ENCODE data around the gene HIP1R. TPM values are rescaled to one million over a fixed set of nuclear protein-coding genes. Genes with fewer than 3 reads are reported as not detected.
"Not testable (repeated sequence)": the region's sequence is repeated elsewhere in the genome, so short reads cannot be mapped to it uniquely, and the experiment has no call there.

Gene HIP1R
- total RNA-seq, 1 experiment from 2014 or later, result 234 TPM

- no TSS peak for BruUV-seq (replicated peaks)
- TF ChIP-seq, protein P1, sequence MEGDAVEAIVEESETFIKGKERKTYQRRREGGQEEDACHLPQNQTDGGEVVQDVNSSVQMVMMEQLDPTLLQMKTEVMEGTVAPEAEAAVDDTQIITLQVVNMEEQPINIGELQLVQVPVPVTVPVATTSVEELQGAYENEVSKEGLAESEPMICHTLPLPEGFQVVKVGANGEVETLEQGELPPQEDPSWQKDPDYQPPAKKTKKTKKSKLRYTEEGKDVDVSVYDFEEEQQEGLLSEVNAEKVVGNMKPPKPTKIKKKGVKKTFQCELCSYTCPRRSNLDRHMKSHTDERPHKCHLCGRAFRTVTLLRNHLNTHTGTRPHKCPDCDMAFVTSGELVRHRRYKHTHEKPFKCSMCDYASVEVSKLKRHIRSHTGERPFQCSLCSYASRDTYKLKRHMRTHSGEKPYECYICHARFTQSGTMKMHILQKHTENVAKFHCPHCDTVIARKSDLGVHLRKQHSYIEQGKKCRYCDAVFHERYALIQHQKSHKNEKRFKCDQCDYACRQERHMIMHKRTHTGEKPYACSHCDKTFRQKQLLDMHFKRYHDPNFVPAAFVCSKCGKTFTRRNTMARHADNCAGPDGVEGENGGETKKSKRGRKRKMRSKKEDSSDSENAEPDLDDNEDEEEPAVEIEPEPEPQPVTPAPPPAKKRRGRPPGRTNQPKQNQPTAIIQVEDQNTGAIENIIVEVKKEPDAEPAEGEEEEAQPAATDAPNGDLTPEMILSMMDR (IDR thresholded peaks at IDR 0.05; ENCODE audit: unreplicated experiment), result no peak
- H3K9me3 Mint-ChIP-seq (ENCODE audit: low read depth, unreplicated experiment), result peaks cover 2% of the 10 kb centered on the region
- H3K27me3 Mint-ChIP-seq (ENCODE audit: unreplicated experiment), result no peaks in the 10 kb centered on the region
- intact Hi-C loops (cut with micrococcal nuclease; ENCODE audit: unreplicated experiment), result no loop called here
- CTCF ChIA-PET, result no interaction called here
- DNase-seq, result no peak
- H3K36me3 Mint-ChIP-seq (ENCODE audit: insufficient read depth, unreplicated experiment), result no peaks in the 10 kb centered on the region
- H3K4me3 Mint-ChIP-seq (ENCODE audit: low read depth, unreplicated experiment), result no peak overlapping the region
- H3K4me1 Mint-ChIP-seq (ENCODE audit: low read depth, unreplicated experiment), result peaks cover 5% of the 10 kb centered on the region
- no peak overlapping the region for H3K27ac Mint-ChIP-seq (ENCODE audit: unreplicated experiment)
Observed at GRCh38 chr12:122803937-122804336, 31.3 kb upstream of the HIP1R start.

DNA sequence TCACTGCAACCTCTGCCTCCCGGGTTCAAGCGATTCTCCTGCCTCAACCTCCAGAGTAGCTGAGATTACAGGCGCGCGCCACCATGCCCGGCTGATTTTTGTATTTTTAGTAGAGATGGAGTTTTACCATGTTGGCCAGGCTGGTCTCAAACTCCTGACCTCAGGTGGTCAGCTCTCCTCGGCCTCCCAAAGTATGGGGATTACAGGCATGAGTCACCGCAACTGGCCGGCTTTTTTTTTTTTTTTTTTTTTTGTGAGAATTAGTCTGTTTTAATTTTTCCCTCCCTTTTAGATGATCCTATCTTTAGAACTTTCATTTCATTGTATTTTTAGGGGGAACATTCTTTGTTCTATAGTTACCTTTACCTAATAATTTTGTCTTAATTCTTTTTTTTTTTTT is 30.3 kb upstream of the HIP1R start:
- CTCF ChIA-PET, result interaction anchor here (0.5 to 0.7 kb wide), 5 partner anchors 18 to 1991 kb away, joined by 3 to 6 read pairs (median 5); no protein-coding TSS in a partner anchor
- H3K36me3 Mint-ChIP-seq (ENCODE audit: insufficient read depth, unreplicated experiment); H3K4me1 Mint-ChIP-seq (ENCODE audit: low read depth, unreplicated experiment); BruUV-seq (replicated peaks); DNase-seq; H3K4me3 Mint-ChIP-seq (ENCODE audit: low read depth, unreplicated experiment); H3K27me3 Mint-ChIP-seq (ENCODE audit: unreplicated experiment); H3K9me3 Mint-ChIP-seq (ENCODE audit: low read depth, unreplicated experiment); intact Hi-C loops (cut with micrococcal nuclease; ENCODE audit: unreplicated experiment); H3K27ac Mint-ChIP-seq (ENCODE audit: unreplicated experiment): not testable (repeated sequence)

DNA sequence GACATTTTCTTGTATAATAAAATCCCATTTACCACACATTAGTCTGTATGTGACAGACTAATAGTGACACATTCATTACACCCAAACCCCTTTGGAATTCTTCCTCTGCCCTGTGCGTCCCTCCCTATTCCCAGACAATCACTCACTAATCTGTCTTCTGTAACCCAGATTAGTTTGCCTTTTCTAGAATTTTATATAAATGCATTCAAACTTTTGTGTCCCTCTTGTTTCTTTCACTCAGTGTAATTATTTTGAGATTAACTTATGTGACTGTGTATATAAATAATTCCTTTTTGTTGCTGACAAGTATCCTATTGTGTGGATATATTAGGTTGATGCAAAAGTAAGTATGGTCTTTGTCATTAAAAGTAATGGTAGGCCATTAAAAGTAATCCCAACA is 27.6 kb upstream of the HIP1R start:
- TF ChIP-seq, protein P1 (IDR thresholded peaks at IDR 0.05; ENCODE audit: unreplicated experiment), result no peak
- intact Hi-C loops (cut with micrococcal nuclease; ENCODE audit: unreplicated experiment), result loop anchor here (2.0 kb wide), 1 partner anchor 19 kb away; no protein-coding TSS in a partner anchor
- Mint-ChIP-seq H3K4me3 (ENCODE audit: low read depth, unreplicated experiment) (no peak overlapping the region), H3K36me3 (ENCODE audit: insufficient read depth, unreplicated experiment) (no peaks in the 10 kb centered on the region), H3K9me3 (ENCODE audit: low read depth, unreplicated experiment) (peaks cover 2% of the 10 kb centered on the region), H3K27ac (ENCODE audit: unreplicated experiment) (no peak overlapping the region), H3K4me1 (ENCODE audit: low read depth, unreplicated experiment) (peaks cover 10% of the 10 kb centered on the region), H3K27me3 (ENCODE audit: unreplicated experiment) (no peaks in the 10 kb centered on the region)
- CTCF ChIA-PET, result no interaction called here
- DNase-seq, result no peak
- BruUV-seq (replicated peaks), result no TSS peak

- no peaks in the 10 kb centered on the region for H3K27me3 Mint-ChIP-seq (ENCODE audit: unreplicated experiment)
- intact Hi-C loops (cut with micrococcal nuclease; ENCODE audit: unreplicated experiment), result no loop called here
Observed at GRCh38 chr12:122811777-122812176, 23.5 kb upstream of the HIP1R start.

GRCh38 chr12:122813310-122813713 is 21.9 kb upstream of the HIP1R start:
- no peaks in the 10 kb centered on the region for H3K27me3 Mint-ChIP-seq (ENCODE audit: unreplicated experiment)
- H3K4me3 Mint-ChIP-seq (ENCODE audit: low read depth, unreplicated experiment), result no peak overlapping the region
- H3K36me3 Mint-ChIP-seq (ENCODE audit: insufficient read depth, unreplicated experiment), result no peaks in the 10 kb centered on the region
- no peak overlapping the region for H3K27ac Mint-ChIP-seq (ENCODE audit: unreplicated experiment)
- intact Hi-C loops (cut with micrococcal nuclease; ENCODE audit: unreplicated experiment), result no loop called here
- CTCF ChIA-PET, result no interaction called here
- DNase-seq, result no peak
- no TSS peak for BruUV-seq (replicated peaks)
- H3K9me3 Mint-ChIP-seq (ENCODE audit: low read depth, unreplicated experiment), result no peaks in the 10 kb centered on the region
- H3K4me1 Mint-ChIP-seq (ENCODE audit: low read depth, unreplicated experiment), result peaks cover 10% of the 10 kb centered on the region
- TF ChIP-seq, protein P1 (IDR thresholded peaks at IDR 0.05; ENCODE audit: unreplicated experiment), result no peak

More at GRCh38 chr12:122811777-122812176, 23.5 kb upstream of the HIP1R start:
- TF ChIP-seq, protein P1 (IDR thresholded peaks at IDR 0.05; ENCODE audit: unreplicated experiment), result no peak
- peaks cover 2% of the 10 kb centered on the region for H3K9me3 Mint-ChIP-seq (ENCODE audit: low read depth, unreplicated experiment)
- CTCF ChIA-PET, result interaction anchor here (0.6 kb wide), 1 partner anchor 201 kb away, joined by 3 read pairs; no protein-coding TSS in a partner anchor
- H3K27ac Mint-ChIP-seq (ENCODE audit: unreplicated experiment), result no peak overlapping the region
- no peaks in the 10 kb centered on the region for H3K36me3 Mint-ChIP-seq (ENCODE audit: insufficient read depth, unreplicated experiment)
- DNase-seq, result no peak
- H3K4me1 Mint-ChIP-seq (ENCODE audit: low read depth, unreplicated experiment), result peaks cover 10% of the 10 kb centered on the region
- BruUV-seq (replicated peaks), result no TSS peak
- no peak overlapping the region for H3K4me3 Mint-ChIP-seq (ENCODE audit: low read depth, unreplicated experiment)

All from Calu3 (cell line).